Left ventricle myocardium inferior (tissue), 1 donor: ENCODE results near the gene IGSF9B. TPM values are rescaled to one million over a fixed set of nuclear protein-coding genes. Genes with fewer than 3 reads are reported as not detected.

Experiments
- DNase-seq: peaks from one replicate; pipeline ENCODE4 v3.0.0-alpha.2; 2020
- H3K27ac ChIP-seq: fragments of 200-600 bp; replicated peaks from 2 replicates; pipeline ENCODE4 v1.8.0; 2021
- H3K27me3 ChIP-seq: fragments of 200-600 bp; 2 replicates; pipeline ENCODE4 v1.8.0; 2021; ENCODE audit warnings: low read depth
- H3K36me3 ChIP-seq: fragments of 200-600 bp; 2 replicates; pipeline ENCODE4 v1.8.0; 2021
- H3K4me1 ChIP-seq: fragments of 200-600 bp; 2 replicates; pipeline ENCODE4 v1.8.0; 2021
- H3K4me3 ChIP-seq: fragments of 200-600 bp; 2 replicates; pipeline ENCODE4 v1.8.0; 2021; ENCODE audit warnings: mild to moderate bottlenecking, moderate library complexity
- H3K9me3 ChIP-seq: fragments of 200-600 bp; replicated peaks from 2 replicates; pipeline ENCODE4 v1.8.0; 2021
- intact Hi-C: fragments of 100-400 bp; cut with micrococcal nuclease; formaldehyde crosslinking; loops from one replicate; pipeline ENCODE4 v1.11.0; 2022
- total RNA-seq: library from RNA; stranded (reverse); fragmentation: NEBNext Ultra II Directional; extraction: Animal tissue kit (Norgen Biotek cat#: 25700); gene quantifications from one replicate; pipeline ENCODE4 v1.2.1, GENCODE V29; 2021
- TF ChIP-seq, protein P1 (sequence below): fragments of 200-600 bp; IDR thresholded peaks from 2 replicates; pipeline ENCODE4 v1.8.0; 2021; ENCODE audit warnings: antibody characterized with exemption, mild to moderate bottlenecking, borderline replicate concordance
- donor health status: DM: no; HTN: yes; CAD: no; lungs with severe emphysema.

Gene IGSF9B
- total RNA-seq, 1 donor from 2014 or later: 44.1 TPM

DNA sequence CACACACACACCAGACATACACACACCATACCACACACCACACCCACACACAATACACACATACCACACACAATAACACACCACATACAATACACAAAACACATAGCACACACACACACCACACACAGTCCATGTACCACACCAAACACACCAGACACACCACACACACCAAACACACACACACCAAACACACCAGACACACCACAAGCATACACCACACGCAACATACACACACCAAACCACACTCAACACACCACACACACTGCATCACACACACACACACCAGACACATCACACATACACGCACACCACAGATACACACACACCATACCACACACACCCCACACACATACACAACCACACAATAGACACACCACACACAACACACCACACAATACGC is 54.8 kb downstream of the IGSF9B start:
- Histone ChIP-seq H3K9me3 (no peaks in the 10 kb centered on the region), H3K36me3 (peaks cover 12% of the 10 kb centered on the region), H3K4me3 (no peak overlapping the region), H3K27ac (no peak overlapping the region), H3K27me3 (no peaks in the 10 kb centered on the region), H3K4me1 (no peaks in the 10 kb centered on the region)
- no peak for DNase-seq
- TF ChIP-seq, protein P1, sequence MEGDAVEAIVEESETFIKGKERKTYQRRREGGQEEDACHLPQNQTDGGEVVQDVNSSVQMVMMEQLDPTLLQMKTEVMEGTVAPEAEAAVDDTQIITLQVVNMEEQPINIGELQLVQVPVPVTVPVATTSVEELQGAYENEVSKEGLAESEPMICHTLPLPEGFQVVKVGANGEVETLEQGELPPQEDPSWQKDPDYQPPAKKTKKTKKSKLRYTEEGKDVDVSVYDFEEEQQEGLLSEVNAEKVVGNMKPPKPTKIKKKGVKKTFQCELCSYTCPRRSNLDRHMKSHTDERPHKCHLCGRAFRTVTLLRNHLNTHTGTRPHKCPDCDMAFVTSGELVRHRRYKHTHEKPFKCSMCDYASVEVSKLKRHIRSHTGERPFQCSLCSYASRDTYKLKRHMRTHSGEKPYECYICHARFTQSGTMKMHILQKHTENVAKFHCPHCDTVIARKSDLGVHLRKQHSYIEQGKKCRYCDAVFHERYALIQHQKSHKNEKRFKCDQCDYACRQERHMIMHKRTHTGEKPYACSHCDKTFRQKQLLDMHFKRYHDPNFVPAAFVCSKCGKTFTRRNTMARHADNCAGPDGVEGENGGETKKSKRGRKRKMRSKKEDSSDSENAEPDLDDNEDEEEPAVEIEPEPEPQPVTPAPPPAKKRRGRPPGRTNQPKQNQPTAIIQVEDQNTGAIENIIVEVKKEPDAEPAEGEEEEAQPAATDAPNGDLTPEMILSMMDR: no peak
- intact Hi-C loops: no loop called here

DNA sequence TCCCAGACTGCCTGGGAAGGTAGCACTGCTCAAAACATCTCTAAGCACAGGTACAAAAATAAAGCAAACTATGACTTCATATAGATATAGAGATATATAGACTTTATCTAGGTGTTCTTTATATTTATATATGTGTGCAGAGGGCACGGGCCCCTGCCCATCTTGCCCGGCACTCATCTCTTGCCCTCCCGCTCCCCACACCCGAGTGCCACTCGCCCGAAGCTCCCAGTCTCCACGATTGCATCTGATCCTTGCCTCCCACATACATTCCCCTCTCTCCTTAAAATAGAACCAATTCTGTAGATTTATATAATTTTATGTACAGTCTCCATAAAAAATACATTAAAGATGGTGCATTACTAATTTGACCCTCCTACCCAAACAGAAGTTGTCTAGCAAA is 55.5 kb downstream of the IGSF9B start:
- Histone ChIP-seq H3K27ac (no peak overlapping the region), H3K27me3 (no peaks in the 10 kb centered on the region), H3K4me3 (no peak overlapping the region), H3K36me3 (peaks cover 6% of the 10 kb centered on the region), H3K9me3 (no peaks in the 10 kb centered on the region), H3K4me1 (no peaks in the 10 kb centered on the region)
- DNase-seq: no peak
- TF ChIP-seq, protein P1: no peak
- intact Hi-C loops: no loop called here

DNA sequence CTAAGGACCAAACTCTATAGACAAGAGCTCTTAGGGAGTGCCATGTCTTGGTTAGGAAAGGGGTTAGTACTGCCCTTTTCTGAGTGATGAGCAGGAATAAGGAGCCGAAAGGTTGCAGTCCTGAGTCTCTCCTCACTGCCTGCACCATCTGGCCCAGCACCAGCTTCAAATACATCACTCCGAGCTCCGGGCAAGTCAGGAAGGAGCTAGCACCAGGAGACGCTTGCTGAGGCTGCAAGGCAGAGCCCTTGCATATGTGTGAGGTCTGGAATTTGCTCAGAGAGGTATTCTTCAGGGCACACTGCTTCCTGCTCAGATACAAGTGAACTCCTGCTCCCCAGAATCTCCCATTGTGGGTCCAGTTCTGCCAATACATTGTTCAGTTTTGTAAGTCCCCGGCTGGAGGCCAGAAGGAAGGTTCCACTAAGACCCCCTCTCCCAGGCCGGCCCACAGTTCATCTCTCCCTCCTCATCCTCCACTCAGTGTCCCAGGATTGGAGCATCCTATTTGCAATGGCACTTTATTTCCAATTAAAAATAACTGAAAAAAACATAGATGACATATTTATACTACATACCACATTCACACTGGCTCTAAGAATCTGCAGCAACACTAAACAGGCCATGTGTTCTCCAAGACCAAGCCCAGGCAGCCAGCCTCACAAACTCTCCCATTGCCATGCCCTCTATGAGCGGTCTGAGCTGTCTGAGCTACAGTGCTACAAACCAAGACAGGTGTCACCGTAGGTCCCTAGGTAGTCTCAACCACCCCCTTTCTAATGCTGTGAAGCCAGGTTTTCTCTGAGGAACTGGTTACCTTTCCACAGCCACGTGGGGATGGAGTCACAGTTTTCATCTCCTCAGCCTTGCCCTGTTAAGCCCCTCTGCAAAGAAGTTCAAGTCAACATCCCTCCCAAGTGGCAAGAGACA is 56.3 kb downstream of the IGSF9B start:
- no peak for DNase-seq
- intact Hi-C loops: no loop called here

DNA sequence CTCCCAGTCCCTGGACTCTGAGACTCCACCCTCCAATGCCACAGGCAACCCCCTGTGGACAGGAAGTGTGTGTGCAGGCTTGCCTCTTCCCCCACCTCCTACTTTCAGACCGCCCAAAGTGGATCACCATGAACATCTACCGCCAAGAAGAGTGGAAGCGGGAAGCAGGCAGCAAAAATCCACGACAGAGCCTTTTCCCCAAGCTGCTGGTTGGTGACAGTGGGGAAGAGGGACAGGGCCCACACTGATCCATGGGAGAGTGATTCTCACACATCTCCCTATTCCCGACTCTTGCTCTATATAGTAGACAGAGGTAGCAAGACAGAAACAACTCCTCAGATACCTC is 58.0 kb downstream of the IGSF9B start:
- no peaks in the 10 kb centered on the region for H3K27me3 ChIP-seq
- no peaks in the 10 kb centered on the region for H3K9me3 ChIP-seq
- intact Hi-C loops: no loop called here
- H3K4me3 ChIP-seq: no peak overlapping the region
- TF ChIP-seq, protein P1: no peak
- H3K36me3 ChIP-seq: no peaks in the 10 kb centered on the region
- no peak overlapping the region for H3K27ac ChIP-seq
- peaks cover 12% of the 10 kb centered on the region for H3K4me1 ChIP-seq
- DNase-seq: no peak

More for the DNA sequence above, 56.3 kb downstream of the IGSF9B start:
- no peaks in the 10 kb centered on the region for H3K4me1 ChIP-seq
- no peaks in the 10 kb centered on the region for H3K27me3 ChIP-seq
- H3K27ac ChIP-seq: no peak overlapping the region
- no peaks in the 10 kb centered on the region for H3K36me3 ChIP-seq
- TF ChIP-seq, protein P1: no peak
- no peaks in the 10 kb centered on the region for H3K9me3 ChIP-seq
- no peak overlapping the region for H3K4me3 ChIP-seq

DNA sequence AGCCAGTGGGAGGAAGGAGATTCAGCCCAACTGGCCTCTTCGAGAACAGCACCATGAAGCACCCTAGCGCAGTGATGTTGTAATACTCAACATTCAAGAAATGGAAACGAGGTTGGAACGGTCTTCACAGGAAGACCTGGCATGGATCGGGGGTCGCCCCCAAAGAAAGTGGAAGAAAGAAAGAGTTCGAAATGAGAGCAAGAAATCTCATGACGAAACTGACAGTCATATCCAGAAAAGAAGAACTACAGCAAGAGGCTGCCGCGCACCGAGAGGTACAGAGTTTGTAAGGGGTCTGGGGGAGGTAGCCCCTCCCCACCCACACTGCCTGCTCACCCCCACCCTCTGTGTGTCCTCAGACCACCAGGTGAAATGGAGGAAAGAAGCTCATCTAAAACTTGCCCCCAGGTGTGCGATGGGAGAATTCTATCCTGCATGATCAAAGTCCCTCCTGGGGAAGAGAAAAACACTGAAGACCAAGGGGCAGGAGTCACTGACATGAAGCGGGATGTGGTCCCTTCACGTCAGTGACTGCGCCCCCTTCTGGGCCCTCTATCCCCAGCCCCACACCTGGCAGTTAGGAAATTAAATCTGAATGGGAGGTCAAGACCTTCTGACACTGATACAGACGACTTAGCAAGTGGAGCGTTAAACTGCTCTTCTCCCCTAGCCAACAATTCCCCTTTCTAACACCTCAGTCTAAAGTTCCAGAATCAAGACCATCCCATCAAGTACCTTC is 58.6 kb downstream of the IGSF9B start:
- no peaks in the 10 kb centered on the region for H3K36me3 ChIP-seq
- TF ChIP-seq, protein P1: no peak
- no peak overlapping the region for H3K4me3 ChIP-seq
- DNase-seq: no peak
- H3K9me3 ChIP-seq: no peaks in the 10 kb centered on the region
- H3K4me1 ChIP-seq: peaks cover 12% of the 10 kb centered on the region
- H3K27ac ChIP-seq: no peak overlapping the region
- intact Hi-C loops: no loop called here
- H3K27me3 ChIP-seq: no peaks in the 10 kb centered on the region
